GM12891 (cell line): ENCODE data around the gene USP44.

Source experiments
- POLR2A ChIP-seq: IDR thresholded peaks from 2 replicates; pipeline ENCODE4 v1.6.1; 2011; ENCODE audit warnings: low read depth, low read length, control low read depth
- POLR2AphosphoS5 ChIP-seq: IDR thresholded peaks from 2 replicates; pipeline ENCODE4 v1.6.1; 2011; ENCODE audit warnings: low read depth, low read length, control low read depth

GRCh38 chr12:95548056-95548538 lies 3.2 kb downstream of the USP44 start:
- TF ChIP-seq POLR2A, result no peak
- no peak for TF ChIP-seq POLR2AphosphoS5
